Mammary epithelial cell (primary cell): ENCODE data around the gene BHLHA9.

ENCODE experiments used
- CTCF ChIP-seq, 2 donors: IDR thresholded peaks in 1 of 2; conservative IDR thresholded peaks in 1 of 2; 2 replicates each; pipeline ENCODE4 v1.5.1; 2011 to 2012; ENCODE audit warnings: inconsistent platforms in 2 of 2, low read length in 2 of 2, mild to moderate bottlenecking in 2 of 2, control low read depth in 1 of 2, low read depth in 1 of 2; ENCODE audit not compliant: insufficient read depth in 1 of 2; ENCODE audit errors: extremely low read depth in 1 of 2
- EZH2 ChIP-seq: IDR thresholded peaks from 2 replicates; pipeline ENCODE4 v1.6.1; 2012; ENCODE audit warnings: low read length, inconsistent platforms, borderline replicate concordance

- no peak for TF ChIP-seq CTCF (conservative IDR thresholded peaks at IDR 0.05 in 1 of 2, IDR thresholded peaks at IDR 0.05 in 1 of 2; ENCODE audit: extremely low read depth in 1 of 2, insufficient read depth in 1 of 2, low read depth in 1 of 2, low read length in 2 of 2)
- TF ChIP-seq EZH2 = no peak
Measured at GRCh38 chr17:1301546-1301945, 31.3 kb downstream of the BHLHA9 start.
